ENCODE data around the gene ID3. TPM values are rescaled to one million over a fixed set of nuclear protein-coding genes. Genes with fewer than 3 reads are reported as not detected.

Gene ID3
- total RNA-seq: 530 and 718 TPM in 2 replicates

GRCh38 chr1:23559136-23559984, at the start of gene ID3:
ID3 (minus strand) TSS chr1:23559501; CDS start chr1:23559426, 75 bp downstream.

GRCh38 chr1:23530747-23531561, 28.3 kb downstream of the ID3 start, which contains the start of gene E2F2:
E2F2 (minus strand) TSS chr1:23531233; CDS start chr1:23530793, 440 bp downstream.

Other genes starting within 250 kb of the ID3 start
- gene HNRNPR, start 215.2 kb downstream of the ID3 start, total RNA-seq: 65.2 and 92.7 TPM in 2 replicates
- 15.2 and 17.4 TPM in 2 replicates for gene ZNF436, start 189.7 kb downstream of the ID3 start, total RNA-seq
- gene TCEA3, start 134.8 kb downstream of the ID3 start, total RNA-seq: 0.22 and 0.34 TPM in 2 replicates
- gene ASAP3, start 75.3 kb downstream of the ID3 start, total RNA-seq: 4.0 and 5.7 TPM in 2 replicates
- gene E2F2, start 28.3 kb downstream of the ID3 start, total RNA-seq: 0.33 and 0.43 TPM in 2 replicates
- 1,631 and 1,774 TPM in 2 replicates for gene RPL11, start 132.3 kb upstream of the ID3 start, total RNA-seq
- gene ELOA, start 184.0 kb upstream of the ID3 start, total RNA-seq: 21.9 and 22.7 TPM in 2 replicates
- 31.3 and 49.8 TPM in 2 replicates for gene PITHD1, start 218.9 kb upstream of the ID3 start, total RNA-seq
- 82.4 and 125 TPM in 2 replicates for gene LYPLA2, start 231.6 kb upstream of the ID3 start, total RNA-seq
- gene GALE, start 241.3 kb upstream of the ID3 start, total RNA-seq: 11.7 and 13.5 TPM in 2 replicates

Data from dermis lymphatic vessel endothelial cell (primary cell).